IPS-18a (cell line): ENCODE data around the gene MBOAT7.
"Not testable (repeated sequence)": the region's sequence is repeated elsewhere in the genome, so short reads cannot be mapped to it uniquely, and the experiment has no call there.

Experiments used
- H3K27ac ChIP-seq: one replicate; pipeline ENCODE4 v1.5.1; 2013; ENCODE audit warnings: low read length
- H3K27me3 ChIP-seq: one replicate; pipeline ENCODE4 v1.6.1; 2013; ENCODE audit warnings: mild to moderate bottlenecking, low read length; ENCODE audit not compliant: control insufficient read depth, insufficient read depth
- H3K36me3 ChIP-seq: one replicate; pipeline ENCODE4 v1.6.1; 2013; ENCODE audit warnings: low read depth, low read length; ENCODE audit not compliant: control insufficient read depth
- H3K4me1 ChIP-seq: one replicate; pipeline ENCODE4 v1.6.1; 2013; ENCODE audit warnings: low read depth, low read length; ENCODE audit not compliant: control insufficient read depth
- H3K4me3 ChIP-seq: one replicate; pipeline ENCODE4 v1.5.1; 2013; ENCODE audit warnings: low read length
- H3K9ac ChIP-seq: one replicate; pipeline ENCODE4 v1.6.1; 2013; ENCODE audit warnings: mild to moderate bottlenecking, low read length, moderate library complexity
- H3K9me3 ChIP-seq: one replicate; pipeline ENCODE4 v1.6.1; 2013; ENCODE audit warnings: low read depth, low read length; ENCODE audit not compliant: control insufficient read depth

MBOAT7 gene

DNA sequence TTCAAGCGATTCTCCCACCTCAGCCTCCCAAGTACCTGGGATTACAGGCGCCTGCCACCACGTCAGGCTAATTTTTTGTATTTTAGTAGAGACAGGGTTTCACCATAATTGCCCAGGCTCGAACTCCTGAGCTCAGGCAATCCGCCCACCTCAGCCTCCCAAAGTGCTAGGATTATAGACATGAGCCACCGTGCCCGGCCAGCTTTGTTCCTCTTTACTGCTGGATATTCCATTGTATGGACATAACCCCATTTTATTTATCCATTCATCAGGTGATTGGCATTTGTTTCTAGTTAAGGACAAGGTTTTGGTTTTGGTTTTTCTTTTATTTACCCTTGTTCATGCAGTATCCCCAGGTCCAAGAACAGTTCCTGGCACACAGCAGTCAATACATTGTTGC is 7.2 kb upstream of the MBOAT7 start:
- H3K27me3 ChIP-seq, result no peaks in the 10 kb centered on the region
- no peak overlapping the region for H3K4me3 ChIP-seq
- H3K9me3 ChIP-seq, result no peaks in the 10 kb centered on the region
- no peak overlapping the region for H3K27ac ChIP-seq
- peaks cover 5% of the 10 kb centered on the region for H3K4me1 ChIP-seq
- H3K36me3 ChIP-seq, result peaks cover 16% of the 10 kb centered on the region
- no peak overlapping the region for H3K9ac ChIP-seq

DNA sequence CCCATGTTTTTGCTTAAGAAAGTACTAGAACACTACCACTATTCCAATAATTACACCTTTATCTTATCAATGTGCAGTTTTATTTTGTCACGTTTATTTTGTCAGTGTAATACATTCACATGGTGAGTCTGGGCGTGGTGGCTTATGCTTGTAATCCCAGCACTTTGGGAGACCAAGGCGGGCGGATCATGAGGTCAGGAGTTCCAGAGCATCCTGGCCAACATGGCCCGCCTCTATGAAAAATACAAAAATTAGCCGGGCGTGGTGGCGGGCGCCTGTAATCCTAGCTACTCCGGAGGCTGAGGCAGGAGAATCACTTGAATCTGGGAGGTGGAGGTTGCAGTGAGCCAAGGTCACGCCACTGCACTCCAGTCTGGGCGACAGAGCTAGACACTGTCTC is 5.1 kb upstream of the MBOAT7 start:
- H3K4me3 ChIP-seq, H3K9ac ChIP-seq, H3K4me1 ChIP-seq, H3K27me3 ChIP-seq, H3K9me3 ChIP-seq, H3K27ac ChIP-seq: not testable (repeated sequence)
- peaks cover 13% of the 10 kb centered on the region for H3K36me3 ChIP-seq

GRCh38 chr19:54193011-54193410 is 3.6 kb upstream of the MBOAT7 start:
- Histone ChIP-seq H3K27ac (no peak overlapping the region), H3K36me3 (peaks cover 13% of the 10 kb centered on the region), H3K4me1 (peaks cover 9% of the 10 kb centered on the region), H3K27me3 (no peaks in the 10 kb centered on the region), H3K9me3 (no peaks in the 10 kb centered on the region), H3K4me3 (no peak overlapping the region), H3K9ac (no peak overlapping the region)

- Histone ChIP-seq H3K4me1 (peaks cover 10% of the 10 kb centered on the region), H3K9me3 (no peaks in the 10 kb centered on the region), H3K27ac (no peak overlapping the region), H3K4me3 (peak overlapping the region; percentile 90), H3K27me3 (no peaks in the 10 kb centered on the region), H3K9ac (peak overlapping the region; percentile 94), H3K36me3 (peaks cover 13% of the 10 kb centered on the region)
Observed at GRCh38 chr19:54191811-54192453, 2.6 kb upstream of the MBOAT7 start.

GRCh38 chr19:54191011-54191810 is 1.8 kb upstream of the MBOAT7 start, which contains the start of gene TSEN34:
TSEN34 (plus strand) TSS chr19:54191308; CDS start chr19:54191365, 57 bp downstream.
- peaks cover 10% of the 10 kb centered on the region for H3K4me1 ChIP-seq

GRCh38 chr19:54190503-54191010 is 1.2 kb upstream of the MBOAT7 start:
- H3K9ac ChIP-seq, result peak overlapping the region; percentile 94
- H3K4me3 ChIP-seq, result peak overlapping the region; percentile 90
- H3K9me3 ChIP-seq, result no peaks in the 10 kb centered on the region
- peak overlapping the region; percentile 98 for H3K27ac ChIP-seq
- peaks cover 10% of the 10 kb centered on the region for H3K4me1 ChIP-seq
- H3K36me3 ChIP-seq, result peaks cover 13% of the 10 kb centered on the region
- H3K27me3 ChIP-seq, result no peaks in the 10 kb centered on the region

More at GRCh38 chr19:54191011-54191810, 1.8 kb upstream of the MBOAT7 start, which contains the start of gene TSEN34:
- H3K27me3 ChIP-seq, result no peaks in the 10 kb centered on the region
- H3K36me3 ChIP-seq, result peaks cover 13% of the 10 kb centered on the region
- peak within 1 kb of the TSS; percentile 90 for H3K4me3 ChIP-seq
- peak within 1 kb of the TSS; percentile 94 for H3K9ac ChIP-seq
- peak within 1 kb of the TSS; percentile 98 for H3K27ac ChIP-seq
- no peaks in the 10 kb centered on the region for H3K9me3 ChIP-seq

DNA sequence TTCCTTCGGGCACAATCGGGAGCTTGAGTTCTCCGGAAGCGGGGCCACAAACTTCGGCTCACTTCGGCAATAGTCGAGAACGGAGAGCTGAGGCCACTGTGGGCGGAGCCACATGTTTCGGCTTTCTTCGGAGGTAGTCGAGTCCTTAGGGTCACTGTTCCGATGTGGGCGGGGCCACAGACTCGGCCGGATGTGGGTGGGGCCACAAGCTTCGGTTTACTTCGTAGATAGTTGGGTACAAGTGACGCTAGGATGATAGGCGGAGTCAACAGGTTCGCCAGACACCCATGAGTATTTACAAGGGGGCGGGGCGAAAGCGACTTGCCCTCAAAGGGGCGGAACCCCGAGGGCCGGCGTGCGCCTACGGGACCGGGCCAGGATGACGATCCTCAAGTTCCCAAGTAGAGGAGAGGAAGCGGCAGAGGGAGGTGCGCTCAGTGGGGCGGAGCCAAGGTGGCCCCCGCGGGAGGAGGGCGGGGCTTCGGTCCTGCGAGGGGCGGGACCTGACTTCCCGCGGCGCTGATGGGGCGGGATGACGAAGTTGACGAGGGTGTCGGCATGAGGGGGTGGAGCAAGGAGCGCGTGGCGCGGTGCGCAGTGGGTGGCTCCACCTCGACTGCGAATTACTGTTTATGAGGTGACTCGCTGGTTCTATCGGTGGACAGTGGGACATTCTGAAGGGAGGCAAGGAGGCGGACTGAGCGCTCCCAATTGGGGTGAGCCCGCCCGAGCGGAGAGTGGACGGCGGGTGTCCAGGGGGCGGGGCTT is 539 bp upstream of the MBOAT7 start:
- H3K4me3 ChIP-seq, result peak overlapping the region; percentile 84
- peak overlapping the region; percentile 94 for H3K9ac ChIP-seq
- peak overlapping the region; percentile 98 for H3K27ac ChIP-seq
- H3K9me3 ChIP-seq, result no peaks in the 10 kb centered on the region
- peaks cover 17% of the 10 kb centered on the region for H3K36me3 ChIP-seq
- H3K4me1 ChIP-seq, result peaks cover 10% of the 10 kb centered on the region
- no peaks in the 10 kb centered on the region for H3K27me3 ChIP-seq

GRCh38 chr19:54188215-54188871 is 1.0 kb downstream of the MBOAT7 start:
- H3K4me3 ChIP-seq, result peak overlapping the region; percentile 81
- H3K36me3 ChIP-seq, result peaks cover 10% of the 10 kb centered on the region
- no peak overlapping the region for H3K27ac ChIP-seq
- peaks cover 10% of the 10 kb centered on the region for H3K4me1 ChIP-seq
- peak overlapping the region; percentile 83 for H3K9ac ChIP-seq
- no peaks in the 10 kb centered on the region for H3K27me3 ChIP-seq
- no peaks in the 10 kb centered on the region for H3K9me3 ChIP-seq

GRCh38 chr19:54186934-54187381 is 2.4 kb downstream of the MBOAT7 start:
- no peaks in the 10 kb centered on the region for H3K27me3 ChIP-seq
- H3K9me3 ChIP-seq, result no peaks in the 10 kb centered on the region
- no peak overlapping the region for H3K4me3 ChIP-seq
- peaks cover 5% of the 10 kb centered on the region for H3K4me1 ChIP-seq
- H3K27ac ChIP-seq, result no peak overlapping the region
- H3K9ac ChIP-seq, result no peak overlapping the region
- H3K36me3 ChIP-seq, result peaks cover 10% of the 10 kb centered on the region

DNA sequence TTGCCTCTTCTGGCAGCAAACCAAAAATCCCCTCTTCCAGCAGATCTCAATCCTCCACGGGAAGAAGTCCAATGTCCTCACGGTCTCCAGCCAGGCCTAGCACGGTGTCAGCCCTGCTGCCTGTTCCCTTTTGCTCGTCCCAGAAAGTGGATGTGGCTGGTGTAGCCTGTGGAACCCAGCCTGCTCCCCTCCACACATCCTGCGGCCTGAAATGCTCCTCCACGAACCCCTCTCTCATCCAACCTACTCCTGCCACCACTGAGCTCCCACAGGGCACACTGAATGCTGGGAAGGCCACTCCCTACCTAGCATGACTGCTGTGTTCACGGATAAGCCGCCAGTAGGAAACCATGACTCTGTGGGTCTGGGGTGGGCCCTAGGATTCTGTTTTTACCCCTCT is 3.0 kb downstream of the MBOAT7 start:
- H3K9me3 ChIP-seq, result no peaks in the 10 kb centered on the region
- no peak overlapping the region for H3K9ac ChIP-seq
- peaks cover 10% of the 10 kb centered on the region for H3K36me3 ChIP-seq
- H3K27me3 ChIP-seq, result no peaks in the 10 kb centered on the region
- no peak overlapping the region for H3K4me3 ChIP-seq
- H3K4me1 ChIP-seq, result peaks cover 5% of the 10 kb centered on the region
- no peak overlapping the region for H3K27ac ChIP-seq

GRCh38 chr19:54183431-54183830 is 5.9 kb downstream of the MBOAT7 start:
- Histone ChIP-seq H3K27ac (no peak overlapping the region), H3K9ac (no peak overlapping the region)

More at GRCh38 chr19:54183431-54183830, 5.9 kb downstream of the MBOAT7 start:
- H3K4me3 ChIP-seq, result no peak overlapping the region
- H3K9me3 ChIP-seq, result no peaks in the 10 kb centered on the region
- H3K36me3 ChIP-seq, result peaks cover 14% of the 10 kb centered on the region
- no peaks in the 10 kb centered on the region for H3K27me3 ChIP-seq
- H3K4me1 ChIP-seq, result peaks cover 5% of the 10 kb centered on the region
